HG03103 (cell line): ENCODE results near the gene OLFM4.

ENCODE experiments used
- ATAC-seq: cut with Tn5 transposase; IDR thresholded peaks from one replicate; pipeline ENCODE4 v1.9.1; 2021; ENCODE audit warnings: low read depth; ENCODE audit not compliant: unreplicated experiment

OLFM4 gene

GRCh38 chr13:53028637-53029203 is at the start of gene OLFM4:
TSS of gene OLFM4 (plus strand) at chr13:53028813. CDS start at chr13:53028837, 24 bp downstream.
- ATAC-seq, result no peak

- no peak for ATAC-seq
Observed at GRCh38 chr13:52978989-52979388, 49.6 kb upstream of the OLFM4 start.

- no peak for ATAC-seq
Observed at GRCh38 chr13:52980695-52981094, 47.9 kb upstream of the OLFM4 start.

- ATAC-seq, result no peak
Observed at GRCh38 chr13:52983836-52984235, 44.8 kb upstream of the OLFM4 start.

- ATAC-seq, result no peak
Observed at GRCh38 chr13:52984881-52985363, 43.7 kb upstream of the OLFM4 start.

- no peak for ATAC-seq
Observed at GRCh38 chr13:52991344-52992020, 37.1 kb upstream of the OLFM4 start.

- ATAC-seq, result no peak
Observed at GRCh38 chr13:52992110-52992509, 36.5 kb upstream of the OLFM4 start.

- no peak for ATAC-seq
Observed at GRCh38 chr13:52994051-52994450, 34.6 kb upstream of the OLFM4 start.

- no peak for ATAC-seq
Observed at GRCh38 chr13:52994865-52995264, 33.7 kb upstream of the OLFM4 start.

GRCh38 chr13:52995946-52996345 is 32.7 kb upstream of the OLFM4 start:
- no peak for ATAC-seq

GRCh38 chr13:52997951-52998876 is 30.4 kb upstream of the OLFM4 start:
- no peak for ATAC-seq

- no peak for ATAC-seq
Observed at GRCh38 chr13:52999093-52999696, 29.4 kb upstream of the OLFM4 start.

GRCh38 chr13:53001444-53002225 is 27.0 kb upstream of the OLFM4 start:
- ATAC-seq, result no peak

- ATAC-seq, result no peak
Observed at GRCh38 chr13:53004573-53004972, 24.0 kb upstream of the OLFM4 start.

- ATAC-seq, result no peak
Observed at GRCh38 chr13:53005626-53006025, 23.0 kb upstream of the OLFM4 start.

GRCh38 chr13:53007872-53008271 is 20.7 kb upstream of the OLFM4 start:
- ATAC-seq, result no peak

- ATAC-seq, result no peak
Observed at GRCh38 chr13:53010374-53011105, 18.1 kb upstream of the OLFM4 start.

GRCh38 chr13:53012707-53013106 is 15.9 kb upstream of the OLFM4 start:
- no peak for ATAC-seq

- ATAC-seq, result no peak
Observed at GRCh38 chr13:53013113-53013512, 15.5 kb upstream of the OLFM4 start.
